GM19463 (cell line): Measurements from ENCODE around the gene RNF157.

Experiments used
- ATAC-seq: cut with Tn5 transposase; IDR thresholded peaks from one replicate; pipeline ENCODE4 v1.9.1; 2021; ENCODE audit warnings: mild to moderate bottlenecking, moderate library complexity; ENCODE audit not compliant: unreplicated experiment

The RNF157 gene

GRCh38 chr17:76163919-76164318 lies 76.4 kb downstream of the RNF157 start:
- ATAC-seq: no peak

DNA sequence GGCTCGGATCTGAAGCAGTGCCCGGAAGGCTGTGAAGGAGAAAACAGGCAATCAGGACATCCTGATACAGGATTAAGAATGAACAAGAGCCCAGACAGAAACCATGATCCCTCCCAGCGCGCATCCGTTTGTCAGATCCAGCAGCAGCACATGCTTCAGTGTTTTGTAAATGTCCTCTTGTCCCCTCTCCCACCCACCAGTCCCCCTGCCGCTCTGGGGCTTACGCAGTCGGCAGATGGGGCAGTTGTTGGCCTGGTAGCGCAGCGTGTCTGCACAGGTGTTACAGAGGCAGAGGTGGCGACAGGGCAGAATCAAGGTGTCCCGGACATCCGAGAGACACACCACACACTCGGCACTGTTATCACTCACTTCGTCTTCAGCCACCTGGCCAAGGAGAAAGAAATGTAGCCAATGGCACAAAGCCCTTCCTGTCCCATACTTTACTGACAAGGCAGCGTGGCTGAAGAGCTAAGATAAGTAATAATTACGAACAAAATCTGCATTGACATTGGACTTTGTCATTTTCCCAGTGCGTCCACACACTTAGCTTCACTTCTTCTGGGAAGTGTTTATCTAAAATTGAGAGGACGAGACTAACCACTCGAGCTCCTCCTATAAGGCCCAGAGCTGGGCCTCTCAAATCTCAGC lies 78.5 kb downstream of the RNF157 start:
- ATAC-seq: no peak

DNA sequence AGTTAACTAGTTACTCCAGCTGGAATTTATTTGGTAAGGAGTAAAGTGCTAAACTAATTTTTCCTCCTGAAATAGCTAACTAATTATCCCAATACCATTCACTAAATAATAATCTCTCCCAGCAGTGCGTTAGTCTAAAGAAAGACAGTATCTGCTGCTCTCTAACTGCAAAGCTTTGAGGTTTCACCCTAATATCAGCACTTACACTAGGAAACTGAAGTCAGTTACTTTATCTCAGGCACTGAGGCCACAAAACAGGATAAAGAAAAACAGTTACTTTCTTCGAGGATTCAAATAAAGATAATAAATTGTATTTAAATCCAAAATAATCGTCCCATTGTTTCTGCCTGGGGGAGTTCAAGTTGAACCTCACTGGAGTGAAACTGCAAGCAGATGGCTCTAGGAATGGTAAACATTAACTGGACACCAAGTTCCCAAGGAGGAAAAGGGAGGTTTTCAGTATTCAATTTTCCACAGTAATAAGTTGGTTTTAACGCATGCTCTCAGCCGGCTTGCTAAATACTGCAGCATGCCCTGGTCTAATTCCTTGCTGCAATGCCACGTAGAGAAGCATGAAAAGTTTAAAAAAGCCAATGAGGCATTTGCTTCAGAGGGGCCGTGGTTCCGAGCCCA lies 79.3 kb downstream of the RNF157 start:
- no peak for ATAC-seq

DNA sequence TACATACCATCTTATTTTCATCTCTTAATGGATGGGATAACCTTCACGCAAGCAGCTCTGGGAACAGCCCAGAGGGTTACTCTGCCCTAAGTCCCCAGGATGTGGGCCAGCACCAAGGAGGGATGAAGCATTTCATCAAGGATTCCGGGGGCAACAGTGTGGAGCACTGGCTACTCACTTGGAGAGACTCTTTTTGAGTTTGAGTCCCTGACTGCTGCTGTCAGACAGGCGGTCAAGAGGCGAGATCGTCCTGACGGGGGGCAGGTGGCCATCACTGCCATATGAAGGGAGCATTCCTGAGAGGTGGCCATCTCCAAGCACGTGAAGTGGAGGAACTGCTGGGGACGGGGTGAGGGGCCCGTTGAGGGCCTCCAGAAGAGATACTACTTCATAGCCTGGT lies 81.1 kb downstream of the RNF157 start:
- no peak for ATAC-seq

DNA sequence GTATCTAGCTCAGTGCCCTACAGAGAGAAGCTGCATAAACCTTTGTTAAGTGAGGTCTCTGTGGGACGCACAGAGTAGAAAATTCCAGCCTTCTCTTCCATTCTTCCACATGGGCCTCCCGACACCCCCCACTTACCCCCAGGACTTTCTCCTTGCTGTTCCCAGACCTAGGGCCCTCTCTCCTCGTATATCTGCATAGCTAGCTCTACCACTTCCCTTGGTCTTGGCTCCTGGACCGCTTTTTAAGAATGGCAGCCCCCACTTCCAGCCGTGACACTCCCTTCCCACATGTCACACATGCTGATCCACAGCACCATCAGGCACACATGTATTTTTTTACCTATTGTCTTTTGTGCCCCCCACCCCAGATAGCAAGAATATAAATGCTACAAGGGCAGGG lies 82.5 kb downstream of the RNF157 start:
- ATAC-seq: no peak

GRCh38 chr17:76156662-76156991 lies 83.7 kb downstream of the RNF157 start:
- no peak for ATAC-seq

- no peak for ATAC-seq
Observed at GRCh38 chr17:76155988-76156661, 84.2 kb downstream of the RNF157 start.

DNA sequence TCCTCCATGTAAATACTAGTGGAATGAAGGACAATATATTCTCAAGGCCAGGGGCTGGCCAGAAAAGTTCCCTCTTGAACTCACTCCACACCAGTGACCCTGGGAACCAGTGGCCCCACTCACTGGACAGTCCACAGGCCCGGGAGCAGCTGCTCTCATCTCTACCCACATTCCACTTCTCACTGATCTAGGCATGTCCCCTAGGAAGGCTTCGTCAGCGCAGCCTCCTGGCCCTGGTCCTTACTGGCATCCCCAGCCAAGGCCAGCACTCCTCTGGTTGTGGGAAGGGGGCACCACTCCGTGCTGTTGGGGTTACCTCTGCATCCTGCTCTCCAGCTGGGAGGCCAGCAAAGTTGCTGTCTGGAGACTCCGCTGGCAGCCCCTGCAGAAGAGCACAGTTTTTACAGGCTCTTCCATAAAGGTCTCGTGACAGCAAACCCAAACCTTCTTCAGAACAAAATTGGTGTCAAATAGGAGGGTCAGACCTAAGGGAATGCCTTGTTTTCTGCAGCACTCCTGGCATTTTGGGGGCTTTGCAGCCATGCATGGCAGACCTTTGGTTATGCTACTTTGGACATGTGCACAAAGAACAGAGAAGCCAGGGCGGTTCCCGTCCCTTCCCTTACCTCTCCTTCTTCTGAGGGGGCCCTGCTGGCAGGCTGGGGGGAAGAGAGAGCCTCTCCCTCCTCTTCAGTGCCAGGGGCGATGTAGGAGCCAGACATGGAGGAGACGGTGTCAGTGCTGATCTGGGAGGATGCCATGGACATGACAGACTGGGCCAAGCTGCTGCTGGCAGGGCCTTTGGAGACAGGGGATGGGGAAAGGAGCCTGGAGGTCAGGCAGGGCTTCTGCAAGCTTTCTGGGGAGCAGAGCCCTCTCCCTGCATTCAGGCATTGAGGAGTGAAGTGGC lies 85.1 kb downstream of the RNF157 start:
- ATAC-seq: no peak

DNA sequence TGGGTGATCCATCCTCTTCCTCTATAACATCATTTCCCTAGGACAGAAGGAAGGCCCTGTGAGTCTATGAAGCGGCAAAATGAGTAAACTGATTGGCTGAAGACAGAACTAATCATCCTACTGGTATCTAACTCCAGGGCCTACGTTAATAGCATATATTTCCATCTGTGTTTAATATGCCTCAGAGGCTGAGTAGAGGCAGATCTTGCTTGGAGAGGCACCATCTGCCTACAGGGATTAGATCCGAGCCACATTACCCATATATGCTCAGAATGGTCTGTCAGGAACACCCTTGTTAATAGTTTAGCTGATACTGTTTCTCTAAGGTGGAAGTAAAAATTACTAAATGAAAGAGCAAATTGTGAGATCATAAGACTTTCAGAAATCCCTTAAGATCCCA lies 86.0 kb downstream of the RNF157 start:
- ATAC-seq: no peak

GRCh38 chr17:76153640-76154039 lies 86.7 kb downstream of the RNF157 start:
- no peak for ATAC-seq

DNA sequence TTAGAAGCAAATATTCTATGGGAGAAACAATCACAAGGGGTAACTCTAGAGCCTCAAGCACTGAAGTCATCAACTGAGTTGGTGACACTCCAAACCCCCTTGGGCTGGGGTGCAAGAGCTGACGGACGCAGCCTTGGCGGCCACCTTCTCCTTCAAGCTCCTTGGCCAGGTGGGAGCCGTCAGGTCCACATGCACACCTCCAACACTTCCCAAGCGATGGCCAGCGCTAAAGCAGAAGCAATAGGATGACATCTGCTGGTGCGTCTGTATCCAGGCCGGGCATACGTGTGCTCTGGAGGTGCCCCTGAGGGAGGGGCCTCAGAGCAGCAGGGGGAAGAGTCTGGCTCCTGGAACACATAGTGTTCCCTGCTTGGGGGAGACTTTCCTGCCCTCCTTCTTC lies 87.1 kb downstream of the RNF157 start:
- no peak for ATAC-seq

DNA sequence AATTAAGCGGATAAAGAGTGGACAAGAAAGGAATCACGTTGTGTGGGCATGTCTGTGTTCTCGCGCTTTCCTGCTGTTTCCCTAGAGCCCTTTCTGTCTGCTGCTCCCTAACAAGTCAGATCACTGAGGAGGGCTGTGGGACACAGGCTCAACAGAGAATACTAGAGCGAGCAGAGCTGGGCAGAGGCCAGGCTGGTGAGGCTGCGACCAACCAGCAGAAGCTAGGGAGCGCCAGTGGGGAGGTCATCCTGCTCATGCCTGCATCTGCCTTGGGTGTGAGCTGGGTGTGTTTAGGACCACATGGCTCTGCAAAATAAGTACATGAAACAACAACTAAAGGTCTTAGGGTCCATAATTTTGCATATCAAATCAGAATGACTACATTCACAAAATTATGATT lies 87.7 kb downstream of the RNF157 start:
- no peak for ATAC-seq

DNA sequence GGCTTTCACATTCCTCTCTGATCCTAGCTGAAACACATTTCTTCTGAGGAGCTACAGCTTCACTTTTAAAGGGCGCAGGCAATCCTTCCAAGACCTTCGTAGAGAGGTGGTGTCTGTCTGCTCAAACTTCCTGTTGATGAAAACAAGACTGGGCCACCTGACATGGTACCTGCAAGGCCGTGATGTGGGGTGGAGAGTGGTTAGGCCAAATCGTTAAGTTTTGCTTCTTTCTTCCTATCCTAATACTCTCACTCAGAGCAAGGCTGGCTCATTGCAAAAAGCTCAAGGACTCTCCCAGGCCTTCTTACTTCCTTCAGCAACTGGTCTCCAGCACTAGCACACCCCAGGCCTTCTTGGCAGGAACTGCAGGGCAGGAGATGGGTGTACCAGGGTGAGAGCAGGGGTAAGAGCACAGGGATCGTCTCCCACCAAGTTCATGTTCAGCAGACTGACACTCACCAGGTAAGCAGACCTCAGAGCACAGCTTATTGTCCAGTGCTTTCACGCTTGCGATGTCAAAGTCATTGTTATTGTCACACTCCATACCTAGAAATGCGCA lies 88.3 kb downstream of the RNF157 start:
- no peak for ATAC-seq

- ATAC-seq: no peak
Observed at GRCh38 chr17:76150712-76151622, 89.3 kb downstream of the RNF157 start.

DNA sequence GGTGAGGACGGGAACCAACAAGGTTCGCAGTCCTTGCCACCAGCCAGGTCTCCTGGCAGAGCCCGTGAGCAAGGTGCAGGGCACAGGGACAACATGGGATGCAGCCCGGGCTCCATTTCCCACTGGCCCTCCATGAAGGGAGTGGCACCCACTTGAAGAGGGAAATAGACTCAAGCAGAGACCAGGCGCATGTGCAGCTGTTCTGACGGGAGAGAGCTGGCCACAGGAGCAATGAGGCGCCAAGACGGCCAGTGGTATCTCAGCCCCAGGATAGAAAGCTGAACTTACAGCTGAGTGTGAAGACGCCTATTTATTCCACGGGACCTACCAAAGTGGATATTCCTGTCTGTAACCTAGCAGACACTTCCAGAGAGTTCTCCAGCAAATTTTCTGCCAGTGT lies 91.1 kb downstream of the RNF157 start:
- ATAC-seq: no peak

DNA sequence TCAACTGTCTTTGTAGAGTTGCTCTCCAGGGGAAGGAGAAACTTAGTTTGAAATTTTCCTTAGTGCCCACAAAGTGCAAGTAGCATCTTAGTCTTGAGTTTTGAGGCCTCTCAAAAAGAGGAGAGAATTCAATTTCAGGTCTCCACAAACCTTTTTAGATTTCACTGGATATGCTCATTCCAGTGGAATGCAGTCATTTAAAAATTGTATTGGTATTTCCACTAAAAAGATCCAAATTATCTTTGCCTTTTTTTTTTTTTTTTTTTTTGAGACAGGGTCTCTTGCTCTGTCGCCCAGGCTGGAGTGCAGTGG lies 92.3 kb downstream of the RNF157 start:
- ATAC-seq: no peak

DNA sequence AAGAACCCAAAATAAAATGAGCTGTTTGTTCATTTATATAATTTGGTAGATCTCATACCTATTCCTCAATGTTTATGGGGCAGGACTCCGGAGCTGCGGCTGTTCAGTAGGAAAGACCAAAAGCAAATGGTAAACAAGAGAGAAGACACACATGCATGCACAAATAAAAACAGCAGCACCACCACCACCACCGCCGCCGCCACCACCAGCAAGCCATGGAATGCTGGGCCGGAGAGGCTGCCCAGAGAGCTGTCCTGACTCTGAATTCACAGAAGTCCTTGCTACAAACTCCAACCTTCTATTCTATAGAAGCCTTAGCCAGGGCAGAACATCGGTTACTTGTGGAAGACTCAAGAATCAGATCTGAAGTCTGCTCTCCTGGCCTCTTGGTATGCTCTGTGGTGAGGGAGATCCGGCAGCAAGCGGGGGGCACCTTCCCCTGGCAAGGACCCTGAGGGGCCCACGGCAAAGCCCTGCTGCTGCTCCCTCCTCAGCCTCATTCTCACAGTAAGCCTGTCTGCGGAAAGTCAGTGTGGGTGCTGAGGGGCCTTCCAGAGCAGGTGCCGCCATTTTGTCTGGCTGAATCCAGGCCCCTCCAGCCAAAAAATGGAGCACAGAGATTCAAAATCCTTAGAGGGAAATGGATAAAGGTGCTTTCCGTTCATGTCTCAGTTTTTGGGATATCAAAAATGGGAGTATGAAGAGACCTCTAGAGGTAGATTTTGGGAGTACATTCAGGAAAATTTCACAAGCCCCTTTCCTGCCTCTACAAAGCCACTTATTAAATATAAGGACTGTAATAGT lies 92.9 kb downstream of the RNF157 start:
- no peak for ATAC-seq

GRCh38 chr17:76146053-76146851 lies 94.0 kb downstream of the RNF157 start:
- no peak for ATAC-seq
